ENCODE data around the gene NPY1R.

Gene NPY1R

DNA sequence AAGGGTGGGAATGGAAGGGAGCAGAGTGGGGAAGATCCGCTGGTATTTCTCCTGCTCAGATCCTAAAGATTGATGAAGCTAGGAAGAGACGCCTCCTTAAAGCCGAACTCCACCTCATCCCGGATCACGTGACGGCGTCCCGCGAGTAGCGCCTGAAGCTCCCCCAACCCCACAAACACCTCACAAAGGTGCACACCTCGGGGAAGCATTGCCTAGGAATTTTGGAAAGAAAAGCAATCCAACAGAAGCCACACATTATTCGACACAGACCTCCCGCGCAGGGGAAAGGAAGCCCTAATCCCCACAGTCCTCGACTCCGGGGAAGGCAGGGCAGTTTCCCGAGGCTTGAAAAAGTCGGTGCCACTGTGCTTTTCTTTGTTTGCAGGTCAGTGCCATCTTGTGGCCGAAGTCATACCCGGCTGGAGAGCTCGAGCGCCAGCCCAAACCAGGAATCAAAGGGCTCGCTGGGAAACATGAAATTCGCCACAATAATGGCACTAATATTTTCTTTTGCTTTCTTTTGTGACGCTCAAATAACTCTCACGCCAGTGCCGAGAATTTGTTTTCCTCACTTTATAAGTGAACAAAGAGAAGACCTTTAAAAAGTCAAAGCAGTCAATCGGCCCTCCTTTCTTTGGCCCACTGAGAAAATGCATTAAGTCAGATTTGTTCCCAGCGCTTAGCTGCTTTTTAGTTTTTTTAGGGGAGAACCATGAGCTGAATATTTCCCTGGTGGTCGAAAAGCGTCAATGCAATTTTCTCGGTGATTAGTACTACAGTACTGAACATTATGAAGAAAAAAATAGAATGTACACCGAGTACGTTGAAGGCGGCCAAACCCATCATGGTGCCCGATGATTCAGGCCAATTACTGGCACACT lies at the start of gene NPY1R:
Gene NPY1R (minus strand): TSS at position 71 of the 881 bp plus-strand sequence. CDS start 6,042 bp downstream, outside the sequence.
- peak; percentile 88 for DNase-seq (ENCODE audit: low spot score)

DNA sequence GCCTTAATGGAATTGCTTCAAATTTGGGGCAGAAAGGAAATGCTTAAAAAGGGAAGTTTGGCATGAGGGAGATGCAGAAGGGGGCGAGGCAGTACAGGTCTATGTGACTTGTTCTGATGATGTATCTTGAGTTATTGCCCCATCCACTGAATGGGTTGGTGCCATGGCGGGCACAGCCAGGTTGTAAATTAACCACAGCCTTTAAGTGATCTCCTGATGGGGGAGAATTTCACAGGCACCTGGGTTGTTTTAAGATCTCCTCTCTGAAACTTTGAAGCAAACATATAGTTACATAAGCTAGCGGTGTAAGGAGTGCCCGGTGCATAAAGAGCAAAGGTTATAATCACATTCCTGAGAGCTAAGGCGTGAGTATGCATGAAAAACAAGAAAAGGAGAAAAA lies 48.3 kb upstream of the NPY1R start:
- no peak for DNase-seq (ENCODE audit: low spot score)

DNA sequence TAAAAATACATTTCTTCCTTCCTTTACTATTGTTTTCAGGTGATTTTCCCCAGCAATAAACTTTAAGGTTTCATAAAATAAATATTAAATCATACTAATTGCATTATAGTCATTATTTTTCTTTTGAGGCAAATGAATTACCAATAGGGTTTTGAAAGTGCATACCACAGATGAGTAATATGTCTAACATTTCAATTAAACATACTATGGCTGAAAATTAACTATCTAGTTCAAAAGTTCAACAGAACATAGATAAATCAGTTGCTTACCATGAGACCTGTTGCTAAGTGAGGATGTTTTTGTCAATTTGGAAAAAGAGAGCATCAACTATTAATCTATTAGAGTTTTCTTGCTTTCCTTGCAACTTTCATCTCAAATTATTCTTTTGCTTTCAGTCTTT lies 46.3 kb upstream of the NPY1R start:
- DNase-seq (ENCODE audit: low spot score): no peak

DNA sequence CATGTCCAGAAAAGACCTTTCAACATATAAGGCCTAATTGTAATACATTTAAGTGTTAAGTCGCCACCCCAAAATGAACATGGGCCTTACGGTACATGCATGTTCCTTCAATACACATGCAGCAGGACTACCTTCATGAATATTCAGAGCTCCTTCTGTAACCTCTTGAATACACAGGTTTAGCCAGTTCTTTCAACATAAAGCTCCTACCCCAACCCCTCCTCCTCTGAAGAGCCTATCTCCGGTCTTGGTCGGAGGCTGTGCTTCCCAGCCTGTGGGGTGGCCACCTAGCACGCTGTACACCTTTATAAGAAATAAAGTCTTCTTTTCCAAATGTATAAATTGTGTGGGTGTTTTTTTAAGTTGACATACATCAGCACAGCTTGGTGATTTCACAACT lies 39.6 kb upstream of the NPY1R start:
- no peak for DNase-seq (ENCODE audit: low spot score)

DNA sequence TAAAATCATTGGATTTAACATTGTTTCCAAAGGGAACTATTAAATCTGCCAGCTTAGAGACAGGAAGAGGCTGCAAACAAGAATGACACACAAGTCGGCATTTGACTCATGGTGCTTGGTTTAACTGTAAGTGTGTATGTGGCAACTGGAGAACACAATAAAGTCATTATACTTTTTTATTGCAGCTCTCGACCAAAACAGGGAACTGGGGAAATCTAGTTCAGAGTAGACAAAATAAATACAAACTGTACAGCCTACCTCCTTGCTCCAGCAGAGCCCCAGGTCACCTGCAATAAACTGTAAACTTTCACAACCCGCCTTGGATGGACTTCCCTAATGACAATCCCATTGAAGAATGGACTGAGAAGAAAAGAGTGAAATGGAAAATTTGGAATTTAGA lies 35.3 kb upstream of the NPY1R start:
- DNase-seq (ENCODE audit: low spot score): no peak

DNA sequence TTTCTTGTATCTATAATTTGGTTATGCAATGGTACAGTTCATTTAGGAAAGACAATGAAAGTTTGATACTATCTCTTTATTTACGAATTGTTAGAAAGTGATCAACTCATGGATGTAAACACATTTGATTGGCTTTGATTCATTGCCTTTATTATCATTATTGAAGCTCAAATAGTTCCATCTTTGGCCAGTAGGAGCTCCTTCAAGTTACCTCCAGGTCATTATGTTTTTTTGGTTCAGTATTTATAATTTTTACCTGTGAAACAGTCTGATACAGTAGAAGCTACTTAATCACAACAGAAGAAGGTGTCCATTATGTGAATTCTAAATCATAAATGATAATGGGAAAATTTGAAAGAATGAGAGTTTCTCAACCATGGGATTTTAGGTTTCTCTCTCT lies 23.7 kb upstream of the NPY1R start:
- no peak for DNase-seq (ENCODE audit: low spot score)

DNA sequence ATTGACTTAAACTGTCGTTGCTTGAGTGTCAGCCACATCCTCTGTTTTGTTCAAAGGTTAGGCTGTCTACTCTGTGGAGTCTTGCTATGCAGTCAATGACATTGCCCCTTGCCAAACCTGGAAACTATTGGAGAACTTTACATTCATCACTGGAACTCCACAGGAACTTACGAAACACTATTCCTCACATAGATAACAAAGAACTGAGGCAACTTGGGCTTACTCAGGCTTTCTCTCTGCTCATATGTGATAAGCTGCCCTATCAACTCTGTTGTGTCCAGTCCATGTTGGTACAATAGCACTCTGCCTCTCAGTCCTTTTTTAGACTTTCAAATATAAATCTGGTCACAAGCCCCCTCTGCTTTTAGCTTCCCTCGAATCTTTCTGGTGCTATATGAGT lies 20.7 kb upstream of the NPY1R start:
- DNase-seq (ENCODE audit: low spot score): no peak

DNA sequence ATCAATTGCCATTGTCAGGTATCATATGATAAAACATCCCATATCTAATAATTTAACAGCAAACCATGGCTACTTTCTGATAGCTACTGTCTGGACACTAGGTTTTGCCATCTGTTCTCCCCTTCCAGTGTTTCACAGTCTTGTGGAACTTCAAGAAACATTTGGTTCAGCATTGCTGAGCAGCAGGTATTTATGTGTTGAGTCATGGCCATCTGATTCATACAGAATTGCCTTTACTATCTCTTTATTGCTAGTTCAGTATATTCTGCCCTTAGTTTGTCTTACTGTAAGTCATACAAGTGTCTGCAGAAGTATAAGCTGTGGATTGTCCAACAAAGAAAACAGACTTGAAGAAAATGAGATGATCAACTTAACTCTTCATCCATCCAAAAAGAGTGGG lies 18.3 kb upstream of the NPY1R start:
- no peak for DNase-seq (ENCODE audit: low spot score)

DNA sequence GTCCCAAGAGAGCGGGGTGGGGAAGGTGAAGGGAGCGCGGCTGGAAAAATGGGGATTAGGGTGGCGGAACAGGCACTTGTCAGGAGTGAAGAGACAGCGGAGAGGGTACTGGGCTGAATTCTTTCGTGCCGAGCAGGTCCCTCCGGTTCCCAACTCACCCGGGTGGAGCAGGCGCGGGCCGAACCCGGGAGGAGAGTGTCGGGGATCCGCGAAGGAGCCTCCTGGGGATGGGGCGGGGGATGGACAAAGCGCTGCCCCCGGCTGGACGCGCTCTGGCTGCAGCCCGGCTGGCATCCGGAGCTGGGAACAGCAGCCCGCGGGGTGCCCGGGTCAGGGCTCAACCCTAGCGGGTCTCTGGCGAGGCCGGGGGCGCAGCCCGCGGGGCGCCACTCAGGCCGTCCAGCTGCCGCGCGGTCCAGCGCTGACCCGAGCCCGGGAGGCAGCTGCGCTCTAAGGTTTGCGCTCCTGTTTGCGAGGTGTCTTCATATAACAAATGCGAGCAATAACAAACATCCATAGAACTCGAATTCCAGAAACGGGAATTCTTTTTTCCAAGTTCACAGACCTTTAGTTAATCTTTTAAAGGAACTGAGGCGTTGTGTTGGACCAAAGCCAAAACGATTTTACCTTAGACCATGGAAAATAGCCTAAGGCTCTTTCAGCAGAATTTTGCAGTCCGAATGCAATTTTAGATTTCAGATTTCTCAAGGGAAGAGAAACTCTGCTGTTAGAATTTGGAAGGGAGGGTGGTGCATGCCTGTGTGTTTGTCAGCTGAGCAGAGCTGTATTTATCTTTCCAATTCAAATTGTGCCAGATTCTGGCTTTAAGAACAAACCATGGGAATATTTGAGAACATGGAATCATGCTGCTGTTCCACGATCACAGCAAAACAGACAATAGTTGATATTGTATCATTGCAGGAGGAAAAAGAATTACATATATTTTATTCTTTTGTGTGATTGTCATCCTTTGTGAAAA lies 12.0 kb upstream of the NPY1R start:
- peak; percentile 21 for DNase-seq (ENCODE audit: low spot score)

DNA sequence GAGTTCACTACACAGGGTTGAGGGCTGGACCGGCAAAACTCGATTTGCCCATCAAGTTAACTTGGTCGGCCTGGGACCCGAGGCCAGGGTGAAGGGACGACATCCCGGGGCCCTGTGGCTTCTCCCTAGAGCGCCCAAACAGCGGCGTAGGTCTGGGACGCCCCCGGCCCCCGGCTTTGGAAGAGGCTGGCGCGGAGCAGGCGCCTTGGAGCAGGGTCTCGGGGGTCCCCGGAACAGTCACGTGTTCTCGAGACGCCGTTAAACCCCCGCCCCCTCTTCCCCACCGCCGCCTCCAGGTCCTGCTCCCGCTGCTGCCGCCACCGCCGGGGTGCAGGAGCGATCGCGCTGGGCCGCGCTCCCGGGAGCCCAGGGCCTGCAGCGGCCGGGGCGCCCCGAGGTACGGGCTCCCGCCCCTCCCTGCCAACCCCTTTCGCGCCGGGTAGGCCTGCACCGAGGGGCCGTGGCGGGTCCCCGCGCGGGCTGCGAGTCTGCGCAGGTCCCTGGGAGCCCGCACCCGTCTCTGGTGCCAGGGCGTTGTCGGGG lies 11.3 kb upstream of the NPY1R start, which contains the start of gene NPY5R:
Gene NPY5R (plus strand): TSS at position 289 of the 543 bp plus-strand sequence. CDS start 6,382 bp downstream, outside the sequence.
- DNase-seq (ENCODE audit: low spot score): no peak

DNA sequence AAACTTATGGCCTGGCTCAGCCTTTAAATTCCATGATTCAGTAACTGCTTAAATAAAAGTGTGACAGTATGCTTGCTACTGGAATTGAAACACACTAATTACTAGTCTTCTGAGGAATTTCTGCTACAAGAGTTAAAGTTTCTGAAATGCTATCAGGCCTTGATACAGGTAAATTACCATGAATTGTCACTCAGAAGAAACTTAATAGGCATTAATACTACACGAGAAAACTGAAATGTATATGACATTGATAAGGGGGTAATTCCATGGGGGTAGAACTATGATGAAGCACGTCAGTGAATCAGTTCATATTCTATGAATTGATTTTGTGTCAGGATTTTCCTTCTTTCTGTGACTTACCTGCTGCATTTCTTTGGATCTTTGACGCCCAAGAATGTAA lies 3.0 kb upstream of the NPY1R start:
- DNase-seq (ENCODE audit: low spot score): no peak

DNA sequence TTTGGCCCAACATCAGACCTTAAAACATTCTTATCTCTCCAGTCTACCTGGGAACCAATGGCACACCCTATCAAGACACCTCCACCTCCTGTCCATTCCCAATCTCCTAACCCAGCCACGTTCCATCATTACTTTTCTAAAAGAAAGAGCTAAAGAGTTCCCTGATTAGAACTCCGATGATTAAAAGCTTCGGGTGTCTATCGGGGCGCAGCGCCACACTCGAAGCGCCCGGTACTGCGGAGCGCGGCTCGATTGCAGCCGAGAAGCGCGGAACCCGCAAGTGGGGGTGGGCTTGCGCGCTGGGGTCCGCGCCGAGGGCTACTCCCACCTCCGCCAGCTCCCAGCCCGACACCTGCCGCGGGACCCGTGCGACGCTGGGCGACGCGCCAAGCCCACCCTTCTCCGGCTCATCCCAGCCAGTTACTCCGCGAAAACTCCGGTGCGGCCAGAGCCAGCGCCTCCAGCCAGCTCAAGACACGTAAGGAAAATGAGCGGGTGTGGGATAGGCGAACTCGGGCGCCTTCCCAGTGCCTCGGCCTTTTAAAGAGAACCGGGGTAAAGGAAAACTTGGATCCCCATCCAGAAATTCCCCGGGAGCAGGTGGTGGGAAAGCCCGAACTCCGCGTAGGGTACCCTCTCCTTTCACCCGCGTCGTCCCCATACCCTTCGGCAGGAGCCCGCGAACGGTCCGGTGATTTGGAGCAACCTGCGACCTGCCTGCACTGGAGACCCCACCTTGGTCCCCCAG lies 593 bp downstream of the NPY1R start:
- peak; percentile 49 for DNase-seq (ENCODE audit: low spot score)

DNA sequence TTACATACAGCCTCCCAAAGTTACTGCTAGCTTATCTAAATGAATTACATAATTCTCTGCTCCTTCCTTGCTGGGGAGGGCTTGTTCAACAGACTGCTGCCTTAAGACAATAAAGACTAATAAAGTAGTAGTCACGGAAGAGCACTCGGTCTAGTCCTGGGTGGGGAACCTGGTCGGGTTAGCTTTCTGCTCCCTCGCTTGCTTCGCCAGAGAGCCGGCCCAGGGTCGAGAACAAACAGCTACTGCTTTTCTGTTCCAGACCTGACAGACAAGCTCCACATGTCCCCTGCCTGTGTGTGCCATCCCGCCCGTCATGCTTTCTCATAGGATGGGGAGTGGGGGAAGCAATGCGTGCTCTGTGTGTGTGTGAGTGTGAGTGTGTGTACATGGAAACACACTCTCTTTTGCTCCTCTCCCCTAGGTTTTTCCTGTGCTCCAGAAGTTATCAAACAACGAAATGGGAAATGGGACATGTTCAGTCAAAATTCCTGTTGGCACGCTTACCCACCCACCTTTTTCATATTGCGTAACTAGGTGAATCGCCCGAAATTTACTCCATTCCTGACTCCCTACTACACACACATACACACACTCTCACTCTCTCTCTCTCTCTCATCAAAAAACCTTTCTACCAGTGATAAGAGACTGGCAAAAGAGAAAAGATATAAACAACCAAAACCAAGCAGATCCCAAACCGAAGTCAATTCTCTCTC lies 1.3 kb downstream of the NPY1R start:
- DNase-seq (ENCODE audit: low spot score): no peak

DNA sequence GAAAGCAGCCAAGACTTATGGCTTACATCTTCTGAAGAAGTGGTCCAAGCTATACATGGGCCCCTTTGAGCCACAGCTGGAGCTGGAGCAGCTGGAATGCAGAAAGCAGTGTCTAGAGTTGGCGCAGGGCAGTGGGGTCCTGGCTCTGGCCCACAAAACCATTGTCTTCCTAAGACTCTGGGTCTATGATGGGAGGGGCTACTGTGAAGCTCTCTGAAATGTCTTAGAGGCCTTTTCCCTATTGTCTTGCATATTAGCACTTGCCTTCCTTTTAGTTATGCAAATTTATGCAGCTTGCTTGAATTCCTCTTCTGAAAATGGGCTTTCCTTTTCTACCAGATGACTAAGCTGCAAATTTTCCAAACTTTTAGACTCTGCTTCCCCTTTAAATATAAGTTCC lies 15.3 kb downstream of the NPY1R start:
- DNase-seq (ENCODE audit: low spot score): no peak

DNA sequence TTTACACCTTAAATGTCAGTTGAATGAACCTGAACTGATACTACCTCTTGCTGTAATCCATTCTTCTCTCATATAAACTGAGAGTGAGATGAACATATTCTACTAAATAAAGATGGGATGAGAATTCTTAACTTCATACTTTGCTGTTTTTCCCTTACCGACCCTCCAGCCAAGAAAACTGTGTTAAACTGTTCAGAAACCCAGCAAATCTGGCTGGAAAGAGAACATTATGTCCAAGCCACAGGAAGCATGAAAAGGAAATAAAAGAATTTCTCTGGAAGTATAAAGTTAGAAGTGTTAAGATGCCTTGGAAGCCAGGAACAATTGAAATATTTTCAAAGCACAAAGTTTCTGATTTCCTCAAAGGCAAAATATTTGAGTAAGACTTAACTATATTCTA lies 22.9 kb downstream of the NPY1R start:
- DNase-seq (ENCODE audit: low spot score): no peak

DNA sequence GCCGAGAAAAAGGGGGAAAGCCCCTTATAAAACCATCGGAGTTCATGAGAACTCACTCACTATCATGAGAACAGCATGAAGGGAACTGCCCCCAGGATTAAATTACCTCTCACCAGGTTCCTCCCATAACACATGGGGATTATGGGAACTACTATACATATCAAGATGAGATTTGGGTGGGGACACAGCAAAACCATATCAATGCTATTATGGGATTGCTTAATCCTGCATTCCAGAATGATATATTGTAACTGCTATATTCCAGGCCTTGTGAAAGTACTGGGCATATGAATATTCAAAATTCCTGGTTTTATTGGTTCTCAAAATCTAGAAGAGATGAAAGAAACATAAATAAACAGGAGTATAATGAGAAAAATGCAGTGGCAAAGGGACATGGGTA lies 29.3 kb downstream of the NPY1R start:
- DNase-seq (ENCODE audit: low spot score): no peak

DNA sequence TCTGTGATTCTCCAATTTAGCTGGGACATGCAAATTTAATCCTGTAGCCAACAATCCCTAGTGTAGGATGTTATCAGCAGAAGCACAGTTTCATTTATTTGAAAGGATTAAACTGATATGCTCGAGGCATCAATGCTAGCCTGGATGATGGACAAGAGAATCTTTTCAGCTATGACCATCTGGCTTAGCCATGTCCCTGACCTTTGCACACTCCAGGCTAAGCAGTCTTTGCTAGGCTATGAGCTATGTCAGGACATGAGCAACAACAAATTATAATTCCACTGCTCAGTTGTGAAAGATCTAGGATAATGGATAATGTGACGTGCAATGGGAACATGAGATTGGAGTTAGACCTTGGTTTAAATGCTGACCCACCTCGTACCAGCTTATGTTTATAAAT lies 32.0 kb downstream of the NPY1R start:
- DNase-seq (ENCODE audit: low spot score): no peak

DNA sequence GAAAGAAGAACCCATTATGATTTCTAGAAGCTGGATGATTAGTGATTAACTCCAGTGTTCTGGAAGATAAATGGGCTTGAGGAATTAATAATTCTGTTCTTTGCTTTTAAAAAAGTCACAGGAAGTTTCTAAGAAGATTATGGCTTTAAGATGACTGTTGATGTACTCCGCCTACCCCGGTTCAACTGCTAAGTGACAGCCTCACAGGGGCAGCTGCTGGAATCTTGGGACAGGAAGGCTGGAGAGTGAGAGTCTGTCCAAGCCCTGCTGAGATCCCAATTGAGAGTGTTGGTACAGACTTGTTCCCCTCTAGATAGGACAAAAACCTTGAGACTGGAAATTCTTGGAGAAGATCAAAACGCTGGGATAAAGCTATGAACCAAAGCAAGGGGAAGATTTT lies 37.3 kb downstream of the NPY1R start:
- no peak for DNase-seq (ENCODE audit: low spot score)

DNA sequence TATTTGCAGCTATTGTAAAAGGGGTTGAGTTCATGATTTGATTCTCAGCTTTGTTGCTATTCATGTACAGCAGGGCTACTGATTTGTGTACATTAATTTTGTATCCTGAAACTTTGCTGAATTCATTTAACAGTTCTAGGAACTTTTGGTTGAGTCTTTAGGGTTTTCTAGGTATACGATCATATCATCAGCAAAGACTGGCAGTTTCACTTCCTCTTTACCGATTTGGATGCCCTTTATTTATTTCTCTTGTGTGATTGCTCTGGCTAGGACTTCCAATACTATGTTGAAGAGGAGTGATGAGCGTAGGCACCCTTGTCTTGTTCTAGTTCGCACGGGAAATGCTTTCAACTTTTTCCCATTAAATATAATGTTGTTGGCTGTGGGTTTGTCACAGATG lies 48.1 kb downstream of the NPY1R start:
- no peak for DNase-seq (ENCODE audit: low spot score)

DNA sequence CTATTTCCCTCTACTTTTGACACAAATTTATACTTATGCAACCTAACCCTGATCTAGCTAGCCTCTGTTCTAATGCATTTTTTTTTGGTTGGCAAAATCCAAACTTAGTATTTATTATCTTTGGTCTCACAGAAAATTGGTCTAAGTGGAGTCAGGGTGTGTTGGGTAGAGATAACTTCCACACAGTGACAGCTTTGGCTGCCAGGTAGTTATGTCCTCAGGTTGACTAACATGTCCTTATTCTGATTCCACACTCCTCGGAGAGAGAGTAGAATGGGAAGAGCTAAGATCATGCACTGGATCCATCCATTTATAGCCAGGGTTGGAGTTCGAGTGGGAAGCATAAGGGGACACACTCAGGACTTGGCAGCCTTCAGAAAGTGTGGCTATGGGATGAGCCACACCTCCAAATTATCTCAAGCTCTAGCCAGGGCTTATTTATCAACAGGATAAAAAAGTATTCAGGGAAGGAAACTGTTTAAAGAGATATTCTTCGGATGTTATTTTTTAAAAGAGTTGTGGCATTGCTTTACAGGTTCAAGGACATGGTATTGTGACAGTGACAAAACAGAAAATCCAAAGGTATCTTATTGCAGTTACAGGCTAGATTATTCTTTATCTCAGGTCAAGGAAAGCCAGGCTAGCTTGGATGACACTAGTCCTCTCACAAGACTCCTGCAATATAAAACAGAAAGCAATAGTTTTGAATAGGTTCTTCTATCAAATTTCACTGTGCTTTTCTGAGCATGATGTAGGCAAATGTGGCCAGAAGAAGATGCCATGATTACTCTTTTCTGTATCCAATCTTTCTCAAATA lies 51.5 kb downstream of the NPY1R start:
- DNase-seq (ENCODE audit: low spot score): no peak

All from AG20443 (cell line).